H1 (cell line): ENCODE data around the gene PRMT1. TPM values are rescaled to one million over a fixed set of nuclear protein-coding genes. Genes with fewer than 3 reads are reported as not detected.

Experiments used
- CTCF ChIA-PET: fragments of 300-600 bp; sonication (Branson Sonifier 250); formaldehyde crosslinking; loops from one replicate; lab custom pipeline; 2021; ENCODE audit not compliant: partially characterized antibody; lab: Charles Lee
- POLR2A ChIA-PET: fragments of 300-600 bp; sonication (Branson Sonifier 250); formaldehyde crosslinking; loops from one replicate; lab custom pipeline; 2021; ENCODE audit warnings: inconsistent platforms; ENCODE audit not compliant: partially characterized antibody; lab: Charles Lee
- DNase-seq, 2 experiments: peaks; one replicate each; pipeline versions ENCODE4 v3.0.0 to v3.0.0-alpha.2; 2010 to 2022; ENCODE audit warnings: low spot score in 2 of 2, low read depth in 1 of 2, mixed read lengths in 1 of 2
- FAIRE-seq: peaks from 2 replicates; lab custom pipeline; 2011; peaks lifted over from hg19 to GRCh38; lab: Jason Lieb, UNC
- H2AFZ ChIP-seq: 2 replicates; pipeline ENCODE4 v1.8.1; 2012; ENCODE audit warnings: low read length, inconsistent platforms
- H2AK5ac ChIP-seq: 2 replicates; pipeline ENCODE4 v1.6.1; 2013; ENCODE audit warnings: low read depth, low read length
- H2BK120ac ChIP-seq: replicated peaks from 2 replicates; pipeline ENCODE3; 2013; ENCODE audit warnings: low read depth, low read length, inconsistent platforms
- H2BK12ac ChIP-seq: 2 replicates; pipeline ENCODE4 v1.6.1; 2013; ENCODE audit warnings: low read depth, low read length
- H2BK15ac ChIP-seq: 2 replicates; pipeline ENCODE4 v1.6.1; 2013; ENCODE audit warnings: low read length
- H2BK20ac ChIP-seq: 2 replicates; pipeline ENCODE4 v1.6.1; 2013; ENCODE audit warnings: low read length
- H2BK5ac ChIP-seq: 2 replicates; pipeline ENCODE4 v1.6.1; 2013; ENCODE audit warnings: low read depth, low read length
- H3K14ac ChIP-seq: 2 replicates; pipeline ENCODE4 v1.6.1; 2013; ENCODE audit warnings: inconsistent platforms; ENCODE audit not compliant: insufficient read length
- H3K18ac ChIP-seq: 2 replicates; pipeline ENCODE4 v1.6.1; 2013; ENCODE audit warnings: low read length; ENCODE audit errors: extremely low read depth
- H3K23ac ChIP-seq: 2 replicates; pipeline ENCODE4 v1.6.1; 2013; ENCODE audit warnings: inconsistent platforms; ENCODE audit not compliant: insufficient read length
- H3K23me2 ChIP-seq: 2 replicates; pipeline ENCODE4 v1.6.1; 2013; ENCODE audit warnings: low read depth, low read length
- H3K27ac ChIP-seq: 2 replicates; pipeline ENCODE4 v1.6.1; 2011; ENCODE audit warnings: low read depth, low read length, inconsistent platforms
- H3K27me3 ChIP-seq, 4 experiments: replicated peaks in 1 of 4; 1 replicate in 1 of 4; 2 replicates in 3 of 4; pipeline versions ENCODE4 v1.6.1 to v1.8.1; 2011 to 2013; ENCODE audit warnings: low read length in 3 of 4, mild to moderate bottlenecking in 3 of 4, inconsistent platforms in 2 of 4, mixed read lengths in 2 of 4, moderate library complexity in 1 of 4; ENCODE audit not compliant: control insufficient read depth in 3 of 4, insufficient read depth in 3 of 4; ENCODE audit errors: extremely low read depth in 1 of 4
- H3K36me3 ChIP-seq, 4 experiments: 2 replicates each; pipeline versions ENCODE4 v1.6.1 to v1.8.1; 2011 to 2013; ENCODE audit warnings: mild to moderate bottlenecking in 4 of 4, low read length in 3 of 4, moderate library complexity in 2 of 4, control low read depth in 1 of 4, inconsistent platforms in 1 of 4; ENCODE audit not compliant: insufficient read depth in 4 of 4, control insufficient read depth in 2 of 4
- H3K4ac ChIP-seq: replicated peaks from 2 replicates; pipeline ENCODE3; 2013; ENCODE audit warnings: low read length, low read depth, mixed read lengths, inconsistent platforms; ENCODE audit not compliant: insufficient read length
- H3K4me1 ChIP-seq, 4 experiments: replicated peaks in 1 of 4; 1 replicate in 1 of 4; 2 replicates in 3 of 4; pipeline versions ENCODE4 v1.6.1 to v1.8.1; 2011 to 2013; ENCODE audit warnings: low read length in 3 of 4, inconsistent platforms in 2 of 4, mixed read lengths in 1 of 4; ENCODE audit not compliant: insufficient read depth in 4 of 4, control insufficient read depth in 3 of 4
- H3K4me2 ChIP-seq, 2 experiments: 2 replicates each; pipeline versions ENCODE4 v1.6.1 to v1.8.1; 2011 to 2013; ENCODE audit warnings: low read depth in 2 of 2, low read length in 2 of 2, control low read depth in 1 of 2, inconsistent platforms in 1 of 2, mild to moderate bottlenecking in 1 of 2; ENCODE audit not compliant: insufficient read depth in 1 of 2
- H3K4me3 ChIP-seq, 4 experiments: fragments of 200-600, 300-600 bp in 1 of 4; sonication (generic), shearing (Covaris generic), sonication (Bioruptor Twin) in 1 of 4; 2 replicates each; pipeline versions ENCODE4 v1.5.1 to v1.8.1; 2011 to 2016; ENCODE audit warnings: low read length in 4 of 4, low read depth in 3 of 4, control low read depth in 2 of 4, inconsistent platforms in 2 of 4, mild to moderate bottlenecking in 2 of 4, mixed read lengths in 1 of 4, moderate library complexity in 1 of 4; ENCODE audit not compliant: insufficient read depth in 2 of 4; ENCODE audit errors: extremely low read depth in 1 of 4
- H3K56ac ChIP-seq: replicated peaks from 2 replicates; pipeline ENCODE3; 2013; ENCODE audit warnings: low read depth, mild to moderate bottlenecking, mixed read lengths, low read length, inconsistent platforms; ENCODE audit not compliant: insufficient read length
- H3K79me1 ChIP-seq: 2 replicates; pipeline ENCODE4 v1.6.1; 2013; ENCODE audit warnings: low read depth, low read length, control low read depth
- H3K79me2 ChIP-seq, 2 experiments: 2 replicates each; pipeline versions ENCODE4 v1.6.1 to v1.8.1; 2012 to 2013; ENCODE audit warnings: low read length in 2 of 2, mild to moderate bottlenecking in 2 of 2, inconsistent platforms in 1 of 2; ENCODE audit not compliant: insufficient read depth in 2 of 2, control insufficient read depth in 1 of 2
- H3K9ac ChIP-seq, 4 experiments: replicated peaks in 1 of 4; 1 replicate in 1 of 4; 2 replicates in 3 of 4; pipeline versions ENCODE4 v1.6.1 to v1.8.1; 2011 to 2013; ENCODE audit warnings: low read depth in 3 of 4, low read length in 3 of 4, control low read depth in 2 of 4, mild to moderate bottlenecking in 2 of 4, moderate library complexity in 2 of 4, inconsistent platforms in 1 of 4; ENCODE audit errors: extremely low read depth in 1 of 4
- H3K9me3 ChIP-seq, 2 experiments: 2 replicates each; pipeline versions ENCODE4 v1.6.1 to v1.8.1; 2012 to 2013; ENCODE audit warnings: mild to moderate bottlenecking in 2 of 2, moderate library complexity in 2 of 2, control low read depth in 1 of 2, inconsistent platforms in 1 of 2, low read depth in 1 of 2, low read length in 1 of 2, mixed read lengths in 1 of 2; ENCODE audit not compliant: insufficient read depth in 2 of 2
- H4K20me1 ChIP-seq, 2 experiments: replicated peaks in 1 of 2; 2 replicates each; pipeline versions ENCODE3 to v1.8.1; 2011 to 2013; ENCODE audit warnings: inconsistent platforms in 2 of 2, low read length in 2 of 2, mild to moderate bottlenecking in 1 of 2; ENCODE audit not compliant: insufficient read depth in 2 of 2, control insufficient read depth in 1 of 2
- H4K5ac ChIP-seq: 2 replicates; pipeline ENCODE4 v1.6.1; 2013; ENCODE audit warnings: low read length, low read depth, mixed read lengths, inconsistent platforms; ENCODE audit not compliant: insufficient read length
- H4K8ac ChIP-seq: 2 replicates; pipeline ENCODE4 v1.8.0; 2013; ENCODE audit warnings: mild to moderate bottlenecking, moderate library complexity, low read length, inconsistent platforms; ENCODE audit not compliant: insufficient read depth; ENCODE audit errors: extremely low read depth
- H4K91ac ChIP-seq: replicated peaks from 2 replicates; pipeline ENCODE3; 2013; ENCODE audit warnings: low read length, mixed read lengths, inconsistent platforms; ENCODE audit not compliant: insufficient read length
- BACH1 ChIP-seq: IDR thresholded peaks from 2 replicates; pipeline ENCODE4 v1.6.1; 2012; ENCODE audit warnings: low read length, improper control_type of control experiment
- CTCF ChIP-seq, 3 experiments: IDR thresholded peaks; 1 replicate in 2 of 3; 2 replicates in 1 of 3; pipeline versions ENCODE4 v1.5.1 to v1.6.1; 2011; ENCODE audit warnings: low read length in 3 of 3, mild to moderate bottlenecking in 3 of 3, inconsistent platforms in 2 of 3, low read depth in 1 of 3, moderate library complexity in 1 of 3; ENCODE audit not compliant: insufficient read depth in 1 of 3; ENCODE audit errors: control extremely low read depth in 1 of 3
- EP300 ChIP-seq, 2 experiments: IDR thresholded peaks; 1 replicate in 1 of 2; 2 replicates in 1 of 2; pipeline ENCODE4 v1.6.1; 2011 to 2012; ENCODE audit warnings: low read depth in 2 of 2, low read length in 2 of 2, mild to moderate bottlenecking in 2 of 2, borderline replicate concordance in 1 of 2, inconsistent platforms in 1 of 2, moderate library complexity in 1 of 2
- EZH2 ChIP-seq: fragments of 200-600 bp; sonication (generic); IDR thresholded peaks from 2 replicates; pipeline ENCODE4 v1.7.1; 2012; ENCODE audit warnings: low read depth, mild to moderate bottlenecking, moderate library complexity, low read length, inconsistent platforms; ENCODE audit not compliant: severe bottlenecking
- SP4 ChIP-seq: IDR thresholded peaks from 2 replicates; pipeline ENCODE4 v1.6.1; 2012; ENCODE audit warnings: low read length, inconsistent platforms
- TAF7 ChIP-seq: optimal IDR thresholded peaks from 2 replicates; pipeline ENCODE3; 2011; ENCODE audit warnings: low read depth, mild to moderate bottlenecking, inconsistent platforms, low read length, moderate library complexity, borderline replicate concordance
- USF2 ChIP-seq: IDR thresholded peaks from 2 replicates; pipeline ENCODE4 v1.6.1; 2011; ENCODE audit warnings: low read length, improper control_type of control experiment
- whole genome bisulfite sequencing, 2 experiments: shearing (Covaris generic) in 1 of 2; methylation state at CpG; one replicate each; pipeline versions ENCODE4 v1.1.6 to v1.1.7; 2013 to 2015; ENCODE audit warnings: low lambda C conversion rate in 2 of 2, mixed read lengths in 2 of 2, inconsistent platforms in 1 of 2, low coverage in 1 of 2, missing lambda C conversion rate in 1 of 2; ENCODE audit not compliant: insufficient replicate concordance in 2 of 2, insufficient coverage in 1 of 2, insufficient read length in 1 of 2; ENCODE audit errors: extremely low coverage in 1 of 2, missing lambda C conversion rate in 1 of 2; 5-methylcytosine and 5-hydroxymethylcytosine counted together
- polyA plus RNA-seq, 7 experiments: library from polyadenylated mRNA; depleted of rRNA in 3 of 7; stranded (reverse) in 5 of 7; unstranded in 2 of 7; fragments of >200 nt in 5 of 7; fragments of 200-250 nt in 2 of 7; gene quantifications; 1 replicate in 5 of 7; 2 replicates in 1 of 7; 4 replicates in 1 of 7; pipeline versions ENCODE4 v1.2.1 to v1.2.3, GENCODE V29; 2011 to 2013; ENCODE audit warnings: missing spikeins in 2 of 7, mixed read lengths in 2 of 7
- total RNA-seq: library from RNA; stranded (reverse); fragmentation: NEBNext Ultra II Directional; extraction: Animal tissue kit (Norgen Biotek cat#: 25700); gene quantifications from 2 replicates; pipeline ENCODE4 v1.2.1, GENCODE V29; 2021

The PRMT1 gene
- total and polyA plus RNA-seq, 2 of the 8 experiments (the other 6 are each of a cell fraction or from before 2014, with no cell fraction given) = 561 to 1,215 TPM

DNA sequence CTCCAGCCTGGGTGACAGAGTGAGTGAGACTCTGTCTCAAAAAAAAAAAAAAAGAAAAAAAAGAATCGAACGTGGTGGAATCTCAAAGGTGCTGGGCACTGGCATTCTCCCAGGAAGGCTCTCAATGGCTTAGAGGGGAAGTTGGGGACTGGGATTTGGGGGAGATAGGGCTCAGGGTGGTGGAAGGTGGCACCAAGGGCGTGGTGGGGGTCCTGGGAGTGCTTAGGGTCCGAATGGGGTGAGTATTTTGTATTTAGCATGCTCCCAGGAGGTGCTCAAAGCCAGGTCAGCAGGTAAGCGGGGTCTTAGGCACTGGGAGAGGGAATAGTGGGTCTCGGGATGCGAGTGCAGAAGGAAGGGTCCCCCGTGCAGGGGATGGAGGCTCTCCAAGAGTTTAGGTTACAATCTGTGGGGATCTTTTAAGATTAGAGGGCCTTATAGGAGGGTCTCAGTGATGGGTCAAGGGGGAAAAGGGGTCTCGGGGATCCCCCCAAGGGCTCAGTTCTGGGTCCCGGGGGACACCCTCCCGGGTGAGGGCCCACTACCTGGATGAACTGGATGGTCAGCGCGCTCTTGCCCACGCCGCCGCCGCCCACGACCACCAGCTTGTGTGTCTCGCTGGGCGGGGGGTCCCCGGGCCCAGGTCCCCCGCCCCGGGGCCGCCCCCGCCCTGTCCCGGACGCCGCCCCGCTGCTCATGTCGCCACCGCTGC is 37.5 kb upstream of the PRMT1 start:
- DNase-seq (no peak), FAIRE-seq (no peak)
- H4K91ac ChIP-seq = peak overlapping the region; percentile 5
- H3K23me2 ChIP-seq = peaks cover 7% of the 10 kb centered on the region
- WGBS, 2 experiments = 20% methylated on average over 12 of the region's 31 CpGs; no CpG with 5 or more reads in 1 of the 2 experiments
- H3K23ac ChIP-seq = no peak overlapping the region
- no peak overlapping the region for H4K5ac ChIP-seq
- H3K14ac ChIP-seq = no peak overlapping the region
- CTCF ChIA-PET = interaction anchor here (1.0 to 1.9 kb wide), 5 partner anchors 8 to 39 kb away, joined by 3 to 9 read pairs (median 4); no protein-coding TSS in a partner anchor
- H3K9ac ChIP-seq = no peak overlapping the region; a peak in 2 of 7 replicates
- H2BK5ac ChIP-seq = no peak overlapping the region
- H3K4me1 ChIP-seq = peaks cover 2 to 25% (median 15%) of the 10 kb centered on the region in 4 experiments
- H4K8ac ChIP-seq = no peak overlapping the region
- no peak overlapping the region for H3K27ac ChIP-seq
- H2AK5ac ChIP-seq = no peak overlapping the region
- no peak overlapping the region; the same call in 1 of the 2 replicates for H2BK20ac ChIP-seq
- H3K79me1 ChIP-seq = peaks cover 12% of the 10 kb centered on the region
- no peak overlapping the region for H2AFZ ChIP-seq
- peak overlapping the region; percentile 69 to 87 for H3K4me2 ChIP-seq
- H2BK120ac ChIP-seq = no peak overlapping the region
- POLR2A ChIA-PET = interaction anchor here (0.6 to 50.7 kb wide), 18 partner anchors 9 to 237 kb away, joined by 3 to 840 read pairs (median 4); partner anchors contain the start of genes BCL2L12, CPT1C, IRF3 and NOSIP
- H2BK12ac ChIP-seq = 0 out of 2 replicates have a peak overlapping the region, but pooled peaks have one; percentile 50
- H2BK15ac ChIP-seq = no peak overlapping the region
- H4K20me1 ChIP-seq = peaks cover 3 to 14% of the 10 kb centered on the region in 2 experiments
- no peaks in the 10 kb centered on the region for H3K36me3 ChIP-seq
- peak overlapping the region; percentile 36 to 70 (median 38) for H3K4me3 ChIP-seq
- H3K18ac ChIP-seq = no peak overlapping the region; the same call in 1 of the 2 replicates
- H3K56ac ChIP-seq = no peak overlapping the region
- H3K4ac ChIP-seq = no peak overlapping the region
- H3K79me2 ChIP-seq = peaks cover 10 to 24% of the 10 kb centered on the region in 2 experiments
- no peaks in the 10 kb centered on the region for H3K27me3 ChIP-seq
- H3K9me3 ChIP-seq = no peaks in the 10 kb centered on the region
- TF ChIP-seq BACH1 (no peak), USF2 (no peak), EZH2 (no peak), SP4 (no peak), TAF7 (no peak), EP300 (IDR thresholded peaks at IDR 0.05; ENCODE audit: borderline replicate concordance in 1 of 2, low read depth in 2 of 2, low read length in 2 of 2) (no peak), CTCF (IDR thresholded peaks at IDR 0.05; ENCODE audit: control extremely low read depth in 1 of 3, insufficient read depth in 1 of 3, low read depth in 1 of 3, low read length in 3 of 3) (no peak)
